Skeletal muscle tissue (tissue), 4 donors: ENCODE measurements around the gene GOLGB1. TPM values are rescaled to one million over a fixed set of nuclear protein-coding genes. Genes with fewer than 3 reads are reported as not detected.
"Not testable (repeated sequence)": the region's sequence is repeated elsewhere in the genome, so short reads cannot be mapped to it uniquely, and the experiment has no call there.

ENCODE experiments used
- H3K27ac ChIP-seq: one replicate; pipeline ENCODE4 v1.7.0; 2013; ENCODE audit warnings: mild to moderate bottlenecking, low read depth, low read length, inconsistent platforms
- H3K27me3 ChIP-seq, 3 donors: one replicate each; pipeline ENCODE4 v1.7.0; 2013; ENCODE audit warnings: low read length in 3 of 3; ENCODE audit not compliant: control insufficient read depth in 3 of 3, insufficient read depth in 3 of 3
- H3K36me3 ChIP-seq, 3 donors: one replicate each; pipeline ENCODE4 v1.7.0; 2013; ENCODE audit warnings: low read length in 3 of 3; ENCODE audit not compliant: control insufficient read depth in 3 of 3, insufficient read depth in 3 of 3
- H3K4me1 ChIP-seq, 3 donors: one replicate each; pipeline ENCODE4 v1.7.0; 2013; ENCODE audit warnings: low read length in 3 of 3, mild to moderate bottlenecking in 3 of 3; ENCODE audit not compliant: control insufficient read depth in 3 of 3, insufficient read depth in 3 of 3
- H3K4me3 ChIP-seq, 3 donors: one replicate each; pipeline ENCODE4 v1.7.0; 2013; ENCODE audit warnings: low read length in 3 of 3
- H3K9ac ChIP-seq, 3 donors: one replicate each; pipeline ENCODE4 v1.7.0; 2013; ENCODE audit warnings: low read length in 3 of 3, mild to moderate bottlenecking in 3 of 3, moderate library complexity in 2 of 3, low read depth in 1 of 3
- H3K9me3 ChIP-seq, 3 donors: one replicate each; pipeline ENCODE4 v1.7.0; 2013; ENCODE audit warnings: low read length in 3 of 3; ENCODE audit not compliant: control insufficient read depth in 3 of 3
- total RNA-seq: library from RNA; depleted of rRNA; stranded (reverse); fragments of >200 nt; gene quantifications from one replicate; pipeline ENCODE4 v1.2.3, GENCODE V29; 2014
- donor health status: Osteomylitis.

GOLGB1 gene
- total RNA-seq, 1 donor from 2014 or later, result 20.4 TPM

DNA sequence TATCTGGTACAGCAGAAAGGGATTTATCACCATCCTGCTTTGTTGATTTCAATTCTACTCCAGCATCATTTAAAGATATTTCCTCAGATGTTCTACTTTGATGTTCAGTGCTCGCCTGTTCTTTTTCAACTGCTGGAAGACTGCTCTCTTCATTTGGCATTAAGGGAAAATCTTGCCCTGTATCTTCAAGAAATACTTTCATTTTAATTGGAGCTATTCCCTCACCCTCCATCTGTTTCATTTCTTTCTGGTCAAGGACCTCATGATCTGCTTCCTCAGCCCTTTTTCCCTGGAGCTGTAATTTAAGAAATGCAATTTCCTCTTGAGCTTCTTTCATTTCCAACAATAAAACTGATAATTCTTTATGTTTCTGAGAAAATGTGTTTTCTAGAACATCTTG, 51.1 kb downstream of the GOLGB1 start:
- Histone ChIP-seq H3K27ac (no peak overlapping the region), H3K36me3 (peaks cover 4 to 27% (median 16%) of the 10 kb centered on the region in 3 donors), H3K4me1 (peaks cover 0 to 2% (median 0%) of the 10 kb centered on the region in 3 donors), H3K27me3 (no peaks in the 10 kb centered on the region), H3K9ac (no peak overlapping the region), H3K9me3 (no peaks in the 10 kb centered on the region), H3K4me3 (no peak overlapping the region)

DNA sequence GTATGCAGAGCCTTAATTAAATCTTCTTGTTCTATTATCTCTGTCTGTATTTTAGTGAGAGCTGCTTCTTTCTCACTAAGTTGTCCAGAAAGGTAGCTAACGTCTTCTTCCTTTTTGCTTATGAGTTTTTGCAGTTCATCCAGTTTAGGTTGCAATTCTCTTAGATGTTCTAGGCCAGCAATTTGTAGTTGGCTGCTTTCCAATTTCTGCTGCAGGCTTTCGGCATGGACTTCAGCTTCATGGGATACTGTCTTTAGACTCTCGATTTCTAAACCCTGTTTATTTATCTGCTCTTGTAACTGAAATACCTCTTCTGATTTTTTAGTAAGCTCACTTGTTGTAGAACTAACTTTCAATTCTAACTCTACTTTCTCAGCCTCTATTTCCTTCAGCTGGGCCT, 53.4 kb downstream of the GOLGB1 start:
- Histone ChIP-seq H3K36me3 (peaks cover 13 to 41% (median 30%) of the 10 kb centered on the region in 3 donors), H3K4me1 (peaks cover 0 to 2% (median 0%) of the 10 kb centered on the region in 3 donors), H3K9ac (no peak overlapping the region), H3K9me3 (no peaks in the 10 kb centered on the region), H3K4me3 (no peak overlapping the region), H3K27ac (no peak overlapping the region), H3K27me3 (no peaks in the 10 kb centered on the region)

- Histone ChIP-seq H3K9me3 (no peaks in the 10 kb centered on the region), H3K9ac (no peak overlapping the region), H3K27me3 (no peaks in the 10 kb centered on the region), H3K4me1 (no peaks in the 10 kb centered on the region), H3K36me3 (peaks cover 11 to 38% (median 32%) of the 10 kb centered on the region in 3 donors), H3K4me3 (no peak overlapping the region), H3K27ac (no peak overlapping the region)
These were observed 57.4 kb downstream of the GOLGB1 start for GRCh38 chr3:121692010-121692699.

- Histone ChIP-seq H3K4me3 (no peak overlapping the region), H3K9ac (no peak overlapping the region), H3K27ac (no peak overlapping the region), H3K36me3 (peaks cover 11 to 35% (median 33%) of the 10 kb centered on the region in 3 donors), H3K27me3 (no peaks in the 10 kb centered on the region), H3K9me3 (no peaks in the 10 kb centered on the region), H3K4me1 (no peaks in the 10 kb centered on the region)
These were observed 58.6 kb downstream of the GOLGB1 start for GRCh38 chr3:121690777-121691405.

DNA sequence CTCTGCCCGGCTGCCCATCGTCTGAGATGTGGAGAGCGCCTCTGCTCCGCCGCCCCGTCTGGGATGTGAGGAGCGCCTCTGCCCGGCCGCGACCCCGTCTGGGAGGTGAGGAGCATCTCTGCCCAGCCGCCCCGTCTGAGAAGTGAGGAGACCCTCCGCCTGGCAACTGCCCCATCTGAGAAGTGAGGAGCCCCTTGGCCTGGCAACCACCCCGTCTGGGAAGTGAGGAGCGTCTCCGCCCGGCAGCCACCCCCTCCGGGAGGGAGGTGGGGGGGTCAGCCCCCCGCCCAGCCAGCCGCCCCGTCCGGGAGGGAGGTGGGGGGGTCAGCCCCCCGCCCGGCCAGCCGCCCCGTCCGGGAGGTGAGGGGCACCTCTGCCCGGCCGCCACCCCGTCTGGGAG, 60.8 kb downstream of the GOLGB1 start:
- H3K27me3 ChIP-seq, H3K9ac ChIP-seq, H3K9me3 ChIP-seq, H3K27ac ChIP-seq, H3K4me3 ChIP-seq, H3K4me1 ChIP-seq: not testable (repeated sequence)
- peaks cover 11 to 30% (median 29%) of the 10 kb centered on the region in 3 donors for H3K36me3 ChIP-seq

DNA sequence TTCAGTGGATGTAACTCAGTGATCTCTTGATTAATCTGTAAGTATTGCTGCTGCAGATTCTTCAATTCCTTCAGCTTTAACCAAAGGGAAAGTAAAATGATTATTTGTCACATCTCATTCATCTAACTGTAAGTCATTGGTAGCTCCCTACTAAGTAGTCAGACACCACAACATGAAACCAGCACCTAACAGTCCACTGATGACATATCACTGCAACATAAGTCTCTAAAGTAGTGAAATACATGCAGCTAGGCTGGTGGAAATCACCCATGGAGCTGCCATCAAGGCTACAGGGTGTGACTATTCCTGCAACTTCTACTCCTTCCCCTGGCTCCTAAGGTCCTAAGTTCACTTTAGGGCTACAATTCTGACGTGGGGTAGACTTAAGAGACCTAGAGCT, 67.7 kb downstream of the GOLGB1 start:
- Histone ChIP-seq H3K9ac (no peak overlapping the region), H3K27ac (no peak overlapping the region), H3K4me1 (no peaks in the 10 kb centered on the region), H3K36me3 (peaks cover 12 to 32% (median 31%) of the 10 kb centered on the region in 3 donors), H3K9me3 (no peaks in the 10 kb centered on the region), H3K4me3 (no peak overlapping the region), H3K27me3 (no peaks in the 10 kb centered on the region)

DNA sequence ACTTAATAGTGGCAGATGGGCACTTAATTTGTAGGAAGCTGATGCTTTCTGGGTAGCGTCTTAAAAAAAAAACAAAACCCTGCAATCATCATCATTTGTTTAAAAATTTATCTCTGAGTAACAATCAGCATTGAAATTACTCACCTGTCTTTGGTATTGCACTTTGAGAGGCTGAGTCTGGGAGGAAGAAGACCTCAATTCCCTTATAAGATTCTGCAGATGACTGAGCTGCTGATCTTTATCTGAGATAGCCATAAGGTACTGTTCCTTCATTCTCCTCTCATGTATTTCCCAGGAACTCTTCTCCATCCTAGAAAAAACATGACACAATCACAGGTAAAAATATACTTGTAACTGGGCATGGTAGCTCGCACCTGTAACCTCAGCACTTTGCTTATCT, 72.4 kb downstream of the GOLGB1 start:
- Histone ChIP-seq H3K4me3 (no peak overlapping the region), H3K36me3 (peaks cover 22 to 50% (median 46%) of the 10 kb centered on the region in 3 donors), H3K4me1 (no peaks in the 10 kb centered on the region), H3K27me3 (no peaks in the 10 kb centered on the region), H3K9ac (no peak overlapping the region), H3K27ac (no peak overlapping the region), H3K9me3 (no peaks in the 10 kb centered on the region)

DNA sequence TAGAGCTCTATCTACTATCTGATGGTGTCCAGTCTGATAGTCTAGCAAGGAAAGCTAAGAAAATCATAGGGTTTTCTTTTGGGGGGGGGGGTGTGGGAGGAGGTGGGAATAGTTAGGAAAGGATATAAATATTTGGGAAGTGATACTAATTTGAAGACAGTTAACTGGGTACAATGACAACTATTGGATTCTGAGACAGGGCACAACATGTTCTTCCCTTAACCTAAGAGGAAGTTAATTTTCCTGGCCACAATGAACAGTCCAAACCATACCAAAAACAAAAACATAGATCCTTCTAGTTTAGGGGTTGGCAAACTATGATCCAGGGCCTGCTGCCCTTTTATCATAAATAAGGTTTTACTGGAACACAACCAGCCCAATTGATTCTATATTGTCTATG, 78.9 kb downstream of the GOLGB1 start:
- Histone ChIP-seq H3K4me3 (no peak overlapping the region), H3K27me3 (no peaks in the 10 kb centered on the region), H3K9me3 (no peaks in the 10 kb centered on the region), H3K9ac (no peak overlapping the region), H3K36me3 (peaks cover 19 to 48% (median 40%) of the 10 kb centered on the region in 3 donors), H3K27ac (no peak overlapping the region), H3K4me1 (no peaks in the 10 kb centered on the region)

- H3K9me3 ChIP-seq, result no peaks in the 10 kb centered on the region
- H3K4me1 ChIP-seq, result peaks cover 6 to 9% (median 8%) of the 10 kb centered on the region in 3 donors
- H3K27me3 ChIP-seq, result no peaks in the 10 kb centered on the region
- no peak overlapping the region for H3K27ac ChIP-seq
- no peak overlapping the region for H3K9ac ChIP-seq
- peaks cover 27 to 60% (median 47%) of the 10 kb centered on the region in 3 donors for H3K36me3 ChIP-seq
- no peak overlapping the region for H3K4me3 ChIP-seq
These were observed 82.2 kb downstream of the GOLGB1 start for GRCh38 chr3:121667333-121667732.

DNA sequence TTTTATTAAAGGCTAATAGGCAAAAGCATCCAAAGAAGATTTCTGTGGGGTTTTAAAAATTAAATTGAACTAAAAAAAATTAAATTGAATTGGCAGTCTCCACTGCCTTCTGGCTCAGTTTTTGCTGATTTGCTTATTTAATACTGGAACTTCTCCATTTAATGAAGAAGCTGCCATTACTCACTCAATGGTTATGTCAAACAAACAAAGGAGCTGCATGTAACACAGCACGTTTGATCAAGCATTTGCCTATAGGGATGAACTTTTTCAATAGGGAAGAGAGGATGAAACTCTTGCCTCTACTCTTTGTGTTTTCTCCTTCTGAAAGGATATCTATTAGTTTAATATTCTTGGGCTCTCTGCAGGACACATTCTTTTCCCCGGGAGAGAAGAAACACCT, 84.1 kb downstream of the GOLGB1 start:
- Histone ChIP-seq H3K27ac (no peak overlapping the region), H3K9ac (no peak overlapping the region), H3K9me3 (no peaks in the 10 kb centered on the region), H3K27me3 (no peaks in the 10 kb centered on the region), H3K4me1 (peaks cover 6 to 13% (median 8%) of the 10 kb centered on the region in 3 donors), H3K4me3 (no peak overlapping the region), H3K36me3 (peaks cover 27 to 55% (median 47%) of the 10 kb centered on the region in 3 donors)
